ENCODE data around the gene MLLT3.

MLLT3 gene

DNA sequence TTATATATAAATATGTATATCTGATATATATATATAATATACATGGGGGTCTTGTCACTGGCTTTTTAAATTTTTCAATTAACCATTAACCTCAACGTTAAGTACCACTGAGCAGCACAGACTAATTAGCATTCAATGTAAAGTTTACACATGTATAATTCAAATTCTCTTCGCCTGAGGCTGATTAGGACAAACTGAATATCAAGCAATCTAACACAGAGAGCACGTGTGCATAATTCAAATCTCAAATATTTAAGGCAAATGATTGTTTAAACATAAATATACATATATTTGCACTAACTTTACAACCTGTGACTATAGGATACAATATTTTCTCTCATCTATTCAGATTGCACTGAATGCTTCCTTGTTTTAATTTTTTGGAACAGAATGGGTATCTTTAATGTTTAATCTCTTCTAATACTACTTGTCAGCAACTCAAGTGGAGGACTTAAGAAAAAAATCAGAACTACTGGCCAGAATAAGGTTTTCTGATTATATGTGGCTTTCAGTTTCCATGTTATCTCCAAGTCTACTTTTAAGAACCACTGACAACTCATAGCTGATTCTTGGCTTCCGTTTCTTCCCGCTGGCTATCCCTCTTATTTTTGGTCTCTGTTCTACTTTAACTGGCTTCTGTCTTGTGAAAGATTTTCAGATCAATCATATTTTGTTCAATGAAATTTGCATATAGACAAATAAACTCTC lies 204.8 kb downstream of the MLLT3 start:
- DNase-seq (ENCODE audit: low read depth), result no peak

- DNase-seq (ENCODE audit: low read depth), result no peak
Observed at GRCh38 chr9:20414150-20414549, 208.1 kb downstream of the MLLT3 start.

DNA sequence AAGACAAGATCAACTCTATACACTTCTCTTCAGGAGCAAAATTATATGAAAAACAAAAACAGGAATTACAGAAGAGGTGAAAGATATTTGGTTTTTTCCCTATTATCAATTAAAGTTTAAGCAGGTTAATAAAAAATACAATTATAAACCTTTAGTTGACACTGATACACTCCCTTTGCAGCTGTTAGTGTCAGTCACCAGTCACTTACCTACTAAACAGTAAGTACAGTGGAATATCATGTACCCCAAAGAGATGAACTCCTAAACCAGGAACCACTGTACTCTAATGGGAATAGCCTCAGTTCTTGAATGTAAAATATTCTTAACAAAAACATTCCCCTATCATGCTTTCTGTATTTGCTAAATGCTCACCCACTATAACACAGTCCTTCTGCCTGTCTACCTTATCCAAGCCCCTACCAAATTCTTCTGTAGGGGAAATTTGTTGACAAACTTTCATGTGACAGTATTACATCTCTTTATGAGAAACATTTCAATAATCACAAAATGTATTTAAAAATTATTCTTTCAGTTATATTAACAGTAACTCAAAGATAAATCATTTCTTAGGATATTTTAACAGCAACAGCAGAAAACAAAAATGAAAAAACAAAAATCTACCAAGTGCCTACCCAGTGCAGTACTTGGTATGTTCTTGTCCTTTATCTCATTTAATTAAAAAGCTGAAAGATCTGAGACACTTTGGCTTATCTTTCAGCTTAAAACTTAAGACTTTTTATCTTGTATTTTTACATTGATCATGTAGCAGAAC lies 212.8 kb downstream of the MLLT3 start:
- no peak for DNase-seq (ENCODE audit: low read depth)

GRCh38 chr9:20408513-20408912 lies 213.8 kb downstream of the MLLT3 start:
- no peak for DNase-seq (ENCODE audit: low read depth)

DNA sequence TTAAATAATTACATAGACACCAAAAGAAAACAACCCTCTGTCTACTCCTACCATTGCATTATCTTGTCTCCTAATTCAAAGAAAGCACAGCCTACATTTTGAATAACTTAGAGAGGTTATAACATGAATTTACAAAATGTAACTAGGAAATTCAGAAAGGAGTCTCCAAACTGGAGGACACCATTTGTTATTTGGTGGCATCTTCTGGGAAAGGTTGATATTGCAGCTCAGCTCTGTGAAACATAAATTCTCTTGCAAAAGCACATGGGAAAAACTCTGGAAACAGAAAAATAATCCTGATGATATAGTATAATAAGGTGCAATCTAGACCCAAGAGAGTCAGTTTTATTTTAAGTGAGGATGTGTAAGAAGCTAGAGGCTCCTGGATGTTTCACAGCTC lies 215.3 kb downstream of the MLLT3 start:
- no peak for DNase-seq (ENCODE audit: low read depth)

DNA sequence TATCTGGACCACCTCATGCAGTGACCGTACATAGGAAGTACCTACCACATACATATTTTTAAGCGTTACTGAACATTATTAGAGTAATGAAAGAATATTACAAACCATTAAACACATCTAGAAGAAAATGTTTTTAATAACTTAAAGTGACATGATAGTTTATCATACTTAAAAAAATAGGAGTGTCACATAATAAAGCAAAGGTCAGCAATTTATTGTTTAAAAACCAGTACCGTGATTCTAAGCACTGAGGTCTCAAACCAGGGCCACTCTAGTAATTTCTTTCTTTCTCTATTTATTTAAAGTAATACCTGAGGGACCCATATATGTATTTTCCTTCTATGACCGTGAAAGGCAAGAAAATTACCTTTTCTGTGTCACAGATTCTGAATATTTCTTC lies 216.0 kb downstream of the MLLT3 start:
- no peak for DNase-seq (ENCODE audit: low read depth)

DNA sequence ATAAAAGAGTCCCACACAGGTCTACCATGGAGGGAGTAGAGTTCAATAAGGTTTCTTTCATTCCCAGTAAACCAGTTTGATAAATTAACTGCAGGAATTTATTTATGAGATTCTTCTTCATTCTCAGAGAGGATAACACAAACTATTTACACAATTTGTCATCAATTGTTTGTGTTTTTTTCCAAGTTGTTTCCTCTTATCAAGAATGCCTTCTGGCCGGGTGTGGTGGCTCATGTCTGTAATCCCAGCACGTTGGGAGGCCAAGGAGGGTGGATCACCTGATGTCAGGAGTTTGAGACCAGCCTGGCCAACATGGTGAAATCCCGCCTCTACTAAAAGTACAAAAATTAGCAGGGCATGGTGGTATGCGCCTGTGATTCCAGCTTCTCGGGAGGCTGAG lies 216.7 kb downstream of the MLLT3 start:
- no peak for DNase-seq (ENCODE audit: low read depth)

GRCh38 chr9:20405078-20405477 lies 217.2 kb downstream of the MLLT3 start:
- DNase-seq (ENCODE audit: low read depth), result no peak

- DNase-seq (ENCODE audit: low read depth), result no peak
Observed at GRCh38 chr9:20404192-20404813, 218.0 kb downstream of the MLLT3 start.

DNA sequence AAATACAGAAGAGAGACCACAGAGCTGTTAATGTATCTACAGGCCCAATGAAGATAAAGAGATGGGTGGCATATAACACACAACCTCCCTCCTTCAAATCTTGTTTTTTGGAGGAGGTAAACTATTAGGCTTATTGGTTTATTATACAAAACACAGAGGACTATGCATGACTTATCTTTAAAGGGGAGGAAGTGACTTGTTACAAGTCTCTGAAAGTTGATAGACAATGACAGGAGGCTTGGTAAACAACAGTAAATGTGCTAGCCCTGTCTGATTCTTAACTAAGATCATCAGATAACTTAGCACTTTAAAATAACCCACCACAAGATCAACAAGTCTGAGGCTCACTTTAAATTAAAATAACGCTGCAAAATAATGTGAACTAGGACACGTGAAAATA lies 219.0 kb downstream of the MLLT3 start:
- DNase-seq (ENCODE audit: low read depth), result no peak

GRCh38 chr9:20402273-20402875 lies 219.9 kb downstream of the MLLT3 start:
- DNase-seq (ENCODE audit: low read depth), result no peak

GRCh38 chr9:20398536-20399338 lies 223.6 kb downstream of the MLLT3 start:
- no peak for DNase-seq (ENCODE audit: low read depth)

DNA sequence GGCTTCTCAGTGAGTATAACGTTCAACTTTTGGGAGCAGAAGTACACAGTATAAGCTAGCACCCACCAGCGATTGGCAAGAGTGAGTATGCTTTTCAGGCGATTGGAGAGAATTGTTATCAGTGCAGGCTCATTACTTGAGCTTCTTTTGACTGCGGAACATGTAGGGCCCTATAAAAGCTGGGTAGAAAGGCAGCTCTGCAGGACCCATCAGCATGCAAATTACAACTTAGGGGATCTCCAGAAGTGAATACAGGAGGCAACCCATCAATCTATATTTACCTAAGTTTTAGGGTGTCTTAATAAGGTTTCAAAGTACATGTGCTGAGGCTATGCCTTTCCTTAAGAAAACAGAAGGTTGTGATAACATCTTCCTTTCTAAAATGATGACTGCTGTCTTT lies 225.0 kb downstream of the MLLT3 start:
- DNase-seq (ENCODE audit: low read depth), result no peak

DNA sequence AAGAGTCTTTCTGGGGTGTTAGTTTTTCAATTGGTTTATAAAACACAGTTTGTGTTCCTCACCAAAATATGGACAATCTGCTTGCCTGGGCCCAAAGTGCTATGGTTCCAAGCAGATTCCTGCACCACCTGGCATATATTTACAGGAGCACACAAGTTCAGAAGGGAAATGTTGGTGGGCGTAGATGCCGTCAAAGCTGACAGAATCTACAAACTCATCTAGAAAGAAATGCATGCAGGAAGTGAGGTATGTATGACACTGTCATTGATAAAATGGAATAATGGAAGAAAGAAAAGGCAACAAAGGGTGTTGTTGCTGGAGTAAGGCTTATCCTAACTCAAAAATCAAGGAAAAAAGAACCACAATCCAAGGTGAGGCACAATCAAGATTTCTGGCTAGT lies 225.8 kb downstream of the MLLT3 start:
- DNase-seq (ENCODE audit: low read depth), result no peak

DNA sequence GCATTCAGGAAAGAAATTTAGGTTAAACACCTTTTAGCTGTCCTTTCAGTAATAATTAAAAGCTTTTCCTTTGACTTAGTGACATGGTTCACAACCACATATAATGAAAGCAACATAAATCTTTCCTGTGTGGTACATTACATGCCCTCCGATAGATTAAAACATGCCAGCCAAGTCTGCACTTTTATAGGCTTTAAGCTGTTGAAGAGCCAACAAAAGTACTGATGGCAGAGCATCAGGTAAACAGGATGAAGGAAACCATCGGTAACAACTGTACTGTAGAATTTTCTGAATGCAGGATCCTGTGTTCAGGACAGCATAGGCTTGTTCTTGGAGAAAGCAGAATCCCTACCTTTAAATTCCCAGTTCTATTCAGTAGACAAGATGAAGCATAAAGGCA lies 226.6 kb downstream of the MLLT3 start:
- no peak for DNase-seq (ENCODE audit: low read depth)

DNA sequence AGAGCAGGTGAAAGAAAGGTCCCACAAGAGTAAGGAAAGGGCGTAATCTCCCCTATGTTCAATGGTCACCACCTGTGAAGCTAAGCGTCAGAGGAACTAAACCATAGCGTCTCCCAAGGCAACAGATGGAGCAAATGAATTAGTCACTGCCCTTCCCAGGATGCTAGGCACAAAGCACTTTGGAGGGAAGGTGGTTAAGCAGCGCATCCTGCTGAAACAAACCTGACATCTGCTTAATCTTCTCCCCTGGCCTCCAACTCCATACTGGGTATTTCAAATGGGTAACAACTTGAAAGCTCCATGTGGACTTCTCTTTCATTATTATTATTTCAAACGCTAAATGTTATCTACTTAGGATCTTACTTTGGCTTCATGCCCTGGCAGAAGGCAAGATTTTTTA lies 227.3 kb downstream of the MLLT3 start:
- no peak for DNase-seq (ENCODE audit: low read depth)

DNA sequence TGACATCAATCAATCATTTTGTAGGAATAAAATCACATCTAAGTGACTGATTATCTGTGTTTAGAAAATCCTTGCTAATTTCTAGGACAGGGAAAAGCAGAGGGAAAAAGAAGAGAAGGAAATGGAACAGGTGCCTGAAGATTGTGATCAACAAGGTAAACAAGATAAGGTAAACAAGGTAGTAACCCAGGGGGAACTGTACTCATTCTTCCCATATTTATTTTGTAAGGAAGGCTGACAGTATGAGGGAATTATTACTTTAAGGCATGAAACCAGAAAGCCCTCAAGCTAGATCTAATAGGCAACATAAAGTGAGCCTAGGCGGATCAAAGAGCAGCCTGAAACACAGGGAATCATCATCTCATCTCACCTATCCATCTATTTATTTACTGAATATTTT lies 231.1 kb downstream of the MLLT3 start:
- DNase-seq (ENCODE audit: low read depth), result no peak

GRCh38 chr9:20390400-20390799 lies 231.9 kb downstream of the MLLT3 start:
- DNase-seq (ENCODE audit: low read depth), result no peak

DNA sequence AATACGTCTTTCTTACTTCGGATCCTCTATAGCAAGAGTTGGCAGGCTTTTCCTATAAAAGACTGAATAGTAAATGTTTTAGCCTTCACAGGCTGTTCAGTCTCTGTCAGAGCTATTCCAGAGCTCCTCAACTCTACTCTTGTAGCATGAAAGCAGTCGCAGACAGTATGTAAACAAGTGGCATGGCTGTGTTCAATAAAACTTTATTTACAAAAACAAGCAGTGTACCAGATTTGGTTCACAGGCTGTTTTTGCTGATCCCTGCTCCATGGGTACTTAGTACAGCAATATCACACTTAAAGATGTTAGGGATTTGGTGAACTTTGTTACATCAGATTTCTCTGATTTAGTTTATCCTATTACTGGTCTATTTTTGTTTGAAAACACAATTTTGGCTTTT lies 235.2 kb downstream of the MLLT3 start:
- DNase-seq (ENCODE audit: low read depth), result no peak

DNA sequence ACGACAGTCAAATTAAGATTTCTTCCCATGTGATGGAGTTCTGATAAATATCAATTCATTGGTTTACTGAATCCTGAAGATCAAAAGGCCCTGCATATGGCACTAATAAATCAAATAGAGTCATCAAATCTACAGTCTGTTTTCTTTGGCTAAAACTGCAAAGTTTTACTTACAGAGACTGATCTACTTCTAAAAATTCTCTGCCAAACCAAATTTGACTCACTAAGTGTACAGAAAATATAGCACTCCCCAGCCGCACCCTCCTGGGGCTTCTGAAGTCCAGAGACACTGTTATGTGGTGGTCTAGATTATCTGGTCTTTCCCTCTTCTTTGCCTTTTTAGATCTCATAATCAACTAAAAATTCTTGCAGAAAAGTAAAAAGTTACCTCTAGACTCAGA lies 237.7 kb downstream of the MLLT3 start:
- no peak for DNase-seq (ENCODE audit: low read depth)

GRCh38 chr9:20382460-20383071 lies 239.7 kb downstream of the MLLT3 start:
- DNase-seq (ENCODE audit: low read depth), result peak; percentile 9

GRCh38 chr9:20380546-20380945 lies 241.8 kb downstream of the MLLT3 start:
- DNase-seq (ENCODE audit: low read depth), result no peak
